IPS-15b (cell line): ENCODE measurements around the gene AJAP1.
A peak's percentile ranks its signal among the peaks of the same experiment; 100 is the strongest.

ENCODE experiments used
- H3K27me3 ChIP-seq: one replicate; pipeline ENCODE4 v1.6.1; 2013; ENCODE audit warnings: low read length; ENCODE audit not compliant: control insufficient read depth, insufficient read depth
- H3K36me3 ChIP-seq: one replicate; pipeline ENCODE4 v1.6.1; 2013; ENCODE audit warnings: low read length; ENCODE audit not compliant: control insufficient read depth, insufficient read depth
- H3K4me1 ChIP-seq: one replicate; pipeline ENCODE4 v1.6.1; 2013; ENCODE audit warnings: mild to moderate bottlenecking, low read length; ENCODE audit not compliant: control insufficient read depth, insufficient read depth
- H3K4me3 ChIP-seq: one replicate; pipeline ENCODE4 v1.5.1; 2013; ENCODE audit warnings: low read depth, low read length
- H3K9ac ChIP-seq: one replicate; pipeline ENCODE4 v1.6.1; 2013; ENCODE audit warnings: low read depth, mild to moderate bottlenecking, low read length
- H3K9me3 ChIP-seq: one replicate; pipeline ENCODE4 v1.6.1; 2013; ENCODE audit warnings: mild to moderate bottlenecking, low read length; ENCODE audit not compliant: control insufficient read depth, insufficient read depth

The AJAP1 gene, protein sequence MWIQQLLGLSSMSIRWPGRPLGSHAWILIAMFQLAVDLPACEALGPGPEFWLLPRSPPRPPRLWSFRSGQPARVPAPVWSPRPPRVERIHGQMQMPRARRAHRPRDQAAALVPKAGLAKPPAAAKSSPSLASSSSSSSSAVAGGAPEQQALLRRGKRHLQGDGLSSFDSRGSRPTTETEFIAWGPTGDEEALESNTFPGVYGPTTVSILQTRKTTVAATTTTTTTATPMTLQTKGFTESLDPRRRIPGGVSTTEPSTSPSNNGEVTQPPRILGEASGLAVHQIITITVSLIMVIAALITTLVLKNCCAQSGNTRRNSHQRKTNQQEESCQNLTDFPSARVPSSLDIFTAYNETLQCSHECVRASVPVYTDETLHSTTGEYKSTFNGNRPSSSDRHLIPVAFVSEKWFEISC

DNA sequence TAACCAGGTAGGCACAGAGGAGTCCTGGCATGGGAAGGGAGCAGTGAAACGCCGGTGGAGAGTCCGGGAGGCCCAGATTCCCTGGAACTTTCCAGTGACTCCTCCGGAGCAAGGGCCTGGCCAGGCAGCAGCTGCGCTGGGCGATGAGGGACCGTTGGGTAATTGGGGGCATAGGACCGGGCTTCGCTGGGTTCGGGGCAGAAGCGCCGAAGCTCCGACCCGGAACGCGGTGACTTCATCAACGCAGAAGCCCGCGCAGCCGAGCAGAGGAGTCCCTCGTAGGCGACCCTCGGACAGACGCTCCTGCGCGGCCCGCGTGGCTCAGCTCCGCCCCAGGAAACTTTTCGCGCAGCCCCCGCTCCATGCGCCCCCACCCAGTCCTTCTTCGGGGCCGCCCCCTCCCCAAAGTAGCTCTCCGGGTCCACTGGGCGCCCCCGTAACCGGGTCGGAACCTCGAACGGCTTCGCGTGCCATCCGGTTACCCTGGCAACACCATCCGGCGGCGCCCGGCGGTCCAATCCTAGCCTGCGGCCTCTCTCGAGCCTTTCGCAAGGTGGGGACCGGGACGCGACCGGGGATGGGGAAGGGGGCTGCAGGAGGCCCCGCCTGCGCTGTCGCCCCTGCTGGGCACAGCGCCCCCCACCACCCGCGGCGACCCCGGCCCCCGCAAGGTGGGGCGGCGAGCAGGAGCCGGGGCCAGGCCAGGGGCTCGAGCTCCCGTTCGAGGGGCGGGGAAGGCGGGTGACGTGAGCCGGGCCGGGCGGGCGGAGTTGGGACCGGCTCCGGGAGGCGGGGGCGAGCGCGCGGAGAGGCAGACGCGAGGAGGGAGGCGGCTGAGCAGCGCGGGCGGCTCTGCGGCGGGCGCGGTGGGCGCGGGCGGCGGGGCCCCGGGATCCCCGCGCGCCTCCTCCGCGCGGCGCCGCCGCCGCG, at the start of gene AJAP1:
Gene AJAP1 (plus strand): TSS at position 814 of the 930 bp plus-strand sequence. CDS start 817 bp downstream, outside the sequence.
- Histone ChIP-seq H3K9me3 (no peaks in the 10 kb centered on the region), H3K9ac (no peak within 1 kb of the TSS), H3K4me1 (peaks cover 32% of the 10 kb centered on the region), H3K4me3 (peak within 1 kb of the TSS; percentile 45), H3K27me3 (peaks cover 51% of the 10 kb centered on the region), H3K36me3 (no peaks in the 10 kb centered on the region)

DNA sequence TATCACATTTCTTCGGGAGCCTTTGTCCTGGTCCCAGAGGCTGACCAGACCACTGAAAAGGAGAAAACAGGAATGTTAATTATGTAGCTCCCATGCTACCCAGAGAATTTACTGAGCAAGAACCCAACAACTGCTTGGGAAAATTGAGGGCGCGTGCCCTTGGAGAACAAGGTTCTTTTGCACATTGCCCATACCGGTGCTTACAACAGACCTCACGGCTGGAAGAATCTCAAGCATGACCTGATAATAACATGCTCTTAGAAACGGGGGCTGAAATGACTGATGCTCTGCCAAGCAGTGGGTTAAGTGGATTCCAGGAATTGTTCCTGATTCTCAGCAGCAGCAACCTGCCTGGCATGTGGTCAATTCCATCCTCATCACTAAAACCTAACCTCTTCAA, 49.3 kb upstream of the AJAP1 start:
- Histone ChIP-seq H3K36me3 (no peaks in the 10 kb centered on the region), H3K4me1 (no peaks in the 10 kb centered on the region), H3K9me3 (no peaks in the 10 kb centered on the region), H3K27me3 (no peaks in the 10 kb centered on the region), H3K4me3 (no peak overlapping the region), H3K9ac (no peak overlapping the region)

DNA sequence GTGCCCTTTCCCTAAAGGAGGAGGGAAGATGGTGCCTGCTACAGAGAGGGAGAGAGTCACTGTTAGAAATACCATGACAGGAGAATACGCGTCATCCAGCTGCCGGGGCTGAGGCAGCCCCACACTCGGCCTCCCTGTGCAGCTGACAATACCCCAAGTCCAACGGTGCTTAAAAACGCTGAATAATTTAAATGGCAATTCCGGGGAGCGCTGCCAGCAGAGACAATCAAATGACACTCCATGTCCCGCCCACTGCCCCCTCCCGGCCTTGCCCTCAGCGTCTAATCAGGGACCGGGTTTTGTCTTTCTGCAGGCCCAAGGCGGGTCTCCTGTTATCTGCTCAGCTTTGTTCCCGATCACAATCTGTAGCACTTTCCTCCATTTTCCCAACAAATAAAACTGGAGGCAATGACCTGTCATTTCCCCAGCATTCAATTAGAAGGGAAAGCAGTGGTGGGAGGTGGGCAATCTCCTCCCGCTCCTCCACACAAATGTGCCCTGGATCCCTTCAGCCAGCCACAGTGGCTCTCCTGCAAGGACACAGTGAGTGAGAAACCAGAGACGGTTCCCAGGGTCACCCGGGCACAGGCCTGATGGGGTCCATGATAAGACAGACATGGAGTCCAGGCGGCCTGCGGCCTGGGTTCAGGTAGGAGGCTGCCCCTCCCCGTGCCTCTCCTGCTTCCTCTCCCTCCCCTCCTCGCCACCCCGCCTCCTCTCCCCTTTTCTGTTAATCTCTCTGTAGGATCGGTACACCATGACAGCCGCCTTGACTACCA, 42.7 kb upstream of the AJAP1 start:
- H3K36me3 ChIP-seq, result no peaks in the 10 kb centered on the region
- H3K4me1 ChIP-seq, result no peaks in the 10 kb centered on the region
- no peaks in the 10 kb centered on the region for H3K27me3 ChIP-seq
- H3K9ac ChIP-seq, result no peak overlapping the region
- no peaks in the 10 kb centered on the region for H3K9me3 ChIP-seq
- no peak overlapping the region for H3K4me3 ChIP-seq

DNA sequence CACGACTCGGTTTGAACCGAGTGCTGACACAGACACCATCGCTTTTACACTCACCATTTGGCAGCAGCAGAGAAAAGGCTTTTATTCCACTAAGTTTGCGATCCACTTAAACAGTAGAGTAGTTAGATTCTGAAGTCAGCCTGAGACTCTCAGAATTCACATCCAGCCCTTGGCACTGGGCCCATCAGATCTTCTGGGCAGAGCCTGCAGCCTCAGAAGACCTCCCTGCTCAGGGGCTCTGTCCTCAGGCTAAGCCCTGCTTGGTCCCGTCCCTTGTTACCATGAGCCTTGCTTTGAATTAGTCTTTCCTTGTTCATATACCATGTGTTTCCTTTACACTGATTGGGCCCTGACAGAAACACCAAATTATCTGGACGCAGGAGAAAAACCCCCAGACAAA, 41.4 kb upstream of the AJAP1 start:
- Histone ChIP-seq H3K4me1 (no peaks in the 10 kb centered on the region), H3K4me3 (no peak overlapping the region), H3K9me3 (no peaks in the 10 kb centered on the region), H3K9ac (no peak overlapping the region), H3K27me3 (no peaks in the 10 kb centered on the region), H3K36me3 (no peaks in the 10 kb centered on the region)

DNA sequence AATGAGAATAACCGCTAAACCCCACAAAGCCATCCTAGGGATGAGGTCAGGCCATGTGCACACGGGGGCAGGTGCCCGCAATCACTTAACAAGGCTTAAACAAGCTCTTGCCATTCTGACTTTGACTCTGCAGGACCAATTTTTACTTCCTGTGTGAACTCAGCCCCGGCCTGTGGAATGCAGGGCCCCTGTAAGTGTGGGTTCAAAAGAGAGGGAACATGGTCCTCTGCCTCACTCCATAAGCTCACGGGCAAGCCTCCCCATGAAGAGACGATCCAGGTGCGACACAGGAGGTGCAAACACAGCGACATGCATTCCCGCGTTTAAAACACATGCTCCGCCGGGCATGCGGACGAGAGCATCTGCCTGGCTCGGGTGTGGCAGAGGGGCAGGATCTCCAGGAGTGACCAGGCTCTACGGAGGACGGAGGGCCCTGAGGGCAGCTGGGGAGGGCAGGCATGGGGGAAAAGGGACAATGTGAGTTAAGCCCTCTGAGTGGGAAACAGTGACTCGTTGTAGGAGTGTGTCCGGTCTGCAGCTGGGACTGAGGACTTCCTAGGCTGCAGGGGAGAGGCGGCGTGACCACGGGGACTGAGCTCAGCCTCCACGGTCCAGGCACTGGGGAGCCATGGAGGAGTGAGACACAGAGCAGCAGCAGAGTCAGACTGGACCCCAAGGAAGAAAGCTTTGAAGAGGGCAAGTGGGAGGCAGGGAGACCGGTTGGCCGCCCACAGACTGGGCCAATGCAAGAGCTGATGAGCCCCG, 40.6 kb upstream of the AJAP1 start:
- no peak overlapping the region for H3K4me3 ChIP-seq
- no peaks in the 10 kb centered on the region for H3K27me3 ChIP-seq
- no peak overlapping the region for H3K9ac ChIP-seq
- H3K9me3 ChIP-seq, result no peaks in the 10 kb centered on the region
- H3K36me3 ChIP-seq, result no peaks in the 10 kb centered on the region
- H3K4me1 ChIP-seq, result no peaks in the 10 kb centered on the region

DNA sequence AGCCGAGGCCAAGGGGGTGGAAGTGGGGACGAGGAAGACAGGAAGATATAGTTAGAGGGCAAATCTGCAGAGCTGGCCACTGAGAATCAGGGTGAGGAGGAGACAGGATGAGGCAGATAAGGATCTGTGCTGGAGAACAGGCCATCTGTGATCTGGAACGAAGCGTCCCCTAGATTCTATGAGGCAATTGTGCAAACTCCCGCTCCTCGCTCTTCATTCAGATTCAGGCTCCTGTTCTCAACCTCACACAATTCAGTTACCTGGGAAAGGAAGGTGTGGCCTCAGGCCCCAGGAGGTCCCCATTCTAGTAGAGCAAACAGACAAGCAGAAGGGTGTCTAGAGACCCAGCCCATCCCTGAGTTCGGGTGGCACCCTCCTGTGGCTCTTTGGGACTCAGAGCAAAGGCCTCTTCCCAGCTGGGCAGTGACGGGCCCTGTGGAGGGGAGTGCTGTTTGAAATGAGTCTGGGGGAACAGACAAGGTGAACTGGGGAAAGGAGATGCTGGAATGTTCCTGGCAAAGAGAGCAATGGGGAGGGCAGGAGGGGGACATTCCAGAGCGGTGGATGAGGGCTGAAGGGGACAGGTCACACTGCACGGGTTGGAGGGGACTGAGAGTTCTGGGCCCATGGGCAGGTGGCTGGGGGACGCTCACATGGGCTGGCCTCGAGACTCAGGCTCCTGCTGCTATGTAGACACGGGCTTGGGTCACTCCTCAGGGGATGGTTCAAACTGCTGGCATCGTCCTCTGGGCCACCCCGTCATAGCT, 39.9 kb upstream of the AJAP1 start:
- H3K4me3 ChIP-seq, result no peak overlapping the region
- no peaks in the 10 kb centered on the region for H3K27me3 ChIP-seq
- H3K4me1 ChIP-seq, result no peaks in the 10 kb centered on the region
- no peaks in the 10 kb centered on the region for H3K36me3 ChIP-seq
- no peak overlapping the region for H3K9ac ChIP-seq
- no peaks in the 10 kb centered on the region for H3K9me3 ChIP-seq

DNA sequence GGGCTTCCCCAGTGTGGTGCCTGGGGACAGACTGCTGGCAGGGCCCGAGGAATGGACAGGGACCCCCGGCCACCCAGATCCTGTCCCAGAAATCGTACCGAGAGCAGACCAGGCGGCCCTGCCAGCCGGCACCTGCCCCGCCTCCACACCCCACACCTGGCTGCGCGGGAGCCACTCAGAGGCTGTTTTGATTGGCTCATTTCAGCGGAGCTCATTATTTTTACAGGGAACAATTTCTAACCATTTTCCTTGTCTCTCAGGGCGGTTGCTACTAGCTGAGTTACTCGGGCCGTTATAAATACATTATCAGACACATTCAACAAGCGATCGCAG, 39.3 kb upstream of the AJAP1 start:
- Histone ChIP-seq H3K4me3 (no peak overlapping the region), H3K4me1 (no peaks in the 10 kb centered on the region), H3K27me3 (no peaks in the 10 kb centered on the region), H3K9me3 (no peaks in the 10 kb centered on the region), H3K36me3 (no peaks in the 10 kb centered on the region), H3K9ac (no peak overlapping the region)

DNA sequence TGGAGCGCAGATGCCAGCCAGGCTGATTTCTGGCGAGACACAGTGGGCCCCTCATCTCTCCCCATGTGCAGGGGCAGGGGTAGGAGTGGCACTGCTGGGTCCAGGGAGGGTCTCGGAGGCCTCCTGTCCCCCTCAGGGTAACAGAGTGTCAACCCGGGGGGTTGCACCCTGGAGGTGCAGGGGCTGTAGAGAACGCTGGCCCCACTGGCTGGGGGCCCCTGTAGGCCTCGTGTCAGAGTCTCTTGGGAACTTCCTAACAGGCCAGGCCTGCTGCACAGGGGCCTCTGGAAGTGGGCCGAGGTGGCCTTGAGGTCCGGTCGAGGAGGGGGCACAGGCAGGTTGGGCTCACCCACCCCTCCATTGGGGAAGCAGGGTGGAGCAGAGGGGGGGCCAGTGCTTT, 38.9 kb upstream of the AJAP1 start:
- Histone ChIP-seq H3K27me3 (no peaks in the 10 kb centered on the region), H3K9me3 (no peaks in the 10 kb centered on the region), H3K9ac (no peak overlapping the region), H3K4me1 (no peaks in the 10 kb centered on the region), H3K4me3 (no peak overlapping the region), H3K36me3 (no peaks in the 10 kb centered on the region)

DNA sequence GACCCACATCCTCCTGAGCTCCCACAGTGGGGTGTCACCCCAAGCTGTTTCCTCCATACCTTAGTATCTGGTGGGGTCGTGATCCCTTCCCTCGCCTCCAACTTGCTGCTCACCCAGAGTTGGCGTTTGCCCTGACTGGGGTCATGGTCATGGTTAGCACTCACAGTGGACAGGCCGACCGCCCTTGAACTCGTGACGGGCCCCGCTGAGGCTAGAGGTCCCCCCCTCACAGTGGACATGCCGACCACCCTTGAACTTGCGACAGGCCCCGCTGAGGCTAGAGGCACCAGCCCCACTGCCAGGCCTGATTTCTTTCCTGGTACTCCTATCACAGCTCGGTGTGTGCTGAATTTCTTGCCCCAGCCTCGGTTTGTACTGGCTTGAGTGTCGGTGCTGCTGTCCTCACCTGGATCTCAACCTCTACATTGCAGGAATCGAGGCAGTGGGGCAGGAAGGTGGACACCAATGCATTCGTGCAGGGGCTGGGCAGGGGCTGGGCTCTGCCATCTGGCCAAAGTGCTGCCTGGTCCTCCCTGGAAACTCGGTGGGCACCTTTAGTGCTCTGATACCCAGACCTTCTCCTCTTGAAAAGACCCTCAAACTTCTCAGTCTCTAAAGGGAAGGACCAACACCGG, 37.5 kb upstream of the AJAP1 start:
- no peak overlapping the region for H3K4me3 ChIP-seq
- H3K9me3 ChIP-seq, result no peaks in the 10 kb centered on the region

DNA sequence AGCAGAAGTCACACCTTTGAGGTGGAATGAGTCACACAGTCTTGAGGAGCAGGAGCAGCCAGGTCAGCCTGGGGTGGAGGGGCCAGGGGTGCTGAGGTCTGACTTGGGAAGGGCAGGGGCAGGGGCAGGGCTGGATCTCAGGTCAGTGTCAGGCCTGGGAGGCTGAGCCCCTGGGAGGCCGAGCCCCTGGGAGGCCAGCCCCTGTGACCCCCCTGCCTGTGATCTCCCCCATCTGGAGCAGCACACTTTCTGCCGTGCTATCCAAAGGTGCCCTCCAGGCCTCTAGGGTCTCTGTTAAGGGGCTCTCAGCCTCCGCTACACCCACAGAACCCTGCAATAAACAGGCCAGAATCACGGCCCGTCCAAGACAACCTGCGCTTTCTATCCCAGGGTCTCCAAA, 36.9 kb upstream of the AJAP1 start:
- H3K36me3 ChIP-seq, result no peaks in the 10 kb centered on the region
- no peaks in the 10 kb centered on the region for H3K9me3 ChIP-seq
- H3K9ac ChIP-seq, result no peak overlapping the region
- no peaks in the 10 kb centered on the region for H3K27me3 ChIP-seq
- no peak overlapping the region for H3K4me3 ChIP-seq
- no peaks in the 10 kb centered on the region for H3K4me1 ChIP-seq

More for the DNA sequence above, 37.5 kb upstream of the AJAP1 start:
- no peak overlapping the region for H3K9ac ChIP-seq
- H3K4me1 ChIP-seq, result no peaks in the 10 kb centered on the region
- H3K36me3 ChIP-seq, result no peaks in the 10 kb centered on the region
- H3K27me3 ChIP-seq, result no peaks in the 10 kb centered on the region
